SK-N-SH treated with all-trans-retinoic acid at 6 μM for 48 hours (cell line): ENCODE data around the gene CASP9.

ENCODE experiments used
- ATAC-seq: fragments of 200-7000 bp; cut with Tn5 transposase; 3 replicates; pipeline ENCODE4 v1.9.1; 2020; ENCODE audit warnings: mild to moderate bottlenecking, moderate library complexity
- ARNTL ChIP-seq: fragments of 450-650 bp; formaldehyde crosslinking; IDR thresholded peaks from 2 replicates; pipeline ENCODE4 v1.5.0; 2020; ENCODE audit warnings: low read depth, mild to moderate bottlenecking, moderate library complexity, borderline replicate concordance
- CSDC2 ChIP-seq: fragments of 250-450 bp; sonication (Bioruptor Pico); IDR thresholded peaks from 2 replicates; pipeline ENCODE4 v1.5.0; 2020; ENCODE audit warnings: mild to moderate bottlenecking, moderate library complexity
- CSRNP3 ChIP-seq: fragments of 250-450 bp; sonication (Bioruptor Pico); IDR thresholded peaks from 2 replicates; pipeline ENCODE4 v1.5.1; 2021; ENCODE audit warnings: mild to moderate bottlenecking, moderate library complexity
- ESRRG ChIP-seq: fragments of 250-450 bp; sonication (Bioruptor Pico); IDR thresholded peaks from 2 replicates; pipeline ENCODE4 v1.6.1; 2021; ENCODE audit warnings: mild to moderate bottlenecking
- GLIS3 ChIP-seq: fragments of 250-450 bp; sonication (Bioruptor Pico); IDR thresholded peaks from 2 replicates; pipeline ENCODE4 v1.5.0; 2020; ENCODE audit warnings: mild to moderate bottlenecking, moderate library complexity
- ISL1 ChIP-seq: fragments of 250-450 bp; sonication (Bioruptor Pico); IDR thresholded peaks from 2 replicates; pipeline ENCODE4 v2.1.2; 2022; ENCODE audit warnings: mild to moderate bottlenecking, moderate library complexity
- OSR1 ChIP-seq: fragments of 250-450 bp; sonication (Bioruptor Pico); IDR thresholded peaks from 2 replicates; pipeline ENCODE4 v1.8.0; 2022; ENCODE audit warnings: moderate library complexity, mild to moderate bottlenecking, inconsistent platforms
- PATZ1 ChIP-seq: fragments of 250-450 bp; sonication (Bioruptor Pico); IDR thresholded peaks from 2 replicates; pipeline ENCODE4 v1.8.0; 2020; ENCODE audit warnings: mild to moderate bottlenecking, moderate library complexity, borderline replicate concordance
- POU6F1 ChIP-seq: fragments of 250-450 bp; sonication (Bioruptor Pico); IDR thresholded peaks from 2 replicates; pipeline ENCODE4 v1.8.0; 2021; ENCODE audit warnings: low read depth, mild to moderate bottlenecking, moderate library complexity, borderline replicate concordance
- PPARA ChIP-seq: fragments of 250-450 bp; sonication (Bioruptor Pico); IDR thresholded peaks from 2 replicates; pipeline ENCODE4 v1.5.0; 2020; ENCODE audit warnings: mild to moderate bottlenecking, borderline replicate concordance
- RARB ChIP-seq: fragments of 250-450 bp; sonication (Bioruptor Pico); IDR thresholded peaks from 2 replicates; pipeline ENCODE4 v1.8.0; 2021; ENCODE audit warnings: mild to moderate bottlenecking, moderate library complexity
- SNAI2 ChIP-seq: fragments of 250-450 bp; sonication (Bioruptor Pico); IDR thresholded peaks from 2 replicates; pipeline ENCODE4 v1.5.0; 2020; ENCODE audit warnings: mild to moderate bottlenecking, moderate library complexity
- TCF4 ChIP-seq: fragments of 250-450 bp; sonication (Bioruptor Pico); IDR thresholded peaks from 2 replicates; pipeline ENCODE4 v1.8.0; 2021; ENCODE audit warnings: mild to moderate bottlenecking, moderate library complexity, borderline replicate concordance
- TOX ChIP-seq: fragments of 250-450 bp; sonication (Bioruptor Pico); IDR thresholded peaks from 2 replicates; pipeline ENCODE4 v1.8.0; 2021; ENCODE audit warnings: mild to moderate bottlenecking, moderate library complexity, borderline replicate concordance
- TSHZ2 ChIP-seq: fragments of 250-450 bp; sonication (Bioruptor Pico); IDR thresholded peaks from 2 replicates; pipeline ENCODE4 v1.5.0; 2020; ENCODE audit warnings: mild to moderate bottlenecking, moderate library complexity
- ZC3H10 ChIP-seq: fragments of 250-450 bp; sonication (Bioruptor Pico); IDR thresholded peaks from 2 replicates; pipeline ENCODE4 v1.5.1; 2021; ENCODE audit warnings: mild to moderate bottlenecking, moderate library complexity
- ZFP3 ChIP-seq: fragments of 250-450 bp; sonication (Bioruptor Pico); IDR thresholded peaks from 2 replicates; pipeline ENCODE4 v1.5.0; 2020; ENCODE audit warnings: mild to moderate bottlenecking, moderate library complexity
- ZFP30 ChIP-seq: fragments of 450-650 bp; formaldehyde crosslinking; IDR thresholded peaks from 2 replicates; pipeline ENCODE4 v1.5.0; 2022; ENCODE audit warnings: mild to moderate bottlenecking, moderate library complexity
- ZNF70 ChIP-seq: fragments of 450-650 bp; formaldehyde crosslinking; IDR thresholded peaks from 2 replicates; pipeline ENCODE4 v1.5.0; 2020; ENCODE audit warnings: mild to moderate bottlenecking, moderate library complexity

CASP9 gene

GRCh38 chr1:15446212-15446611, 77.8 kb downstream of the CASP9 start:
- no peak for ATAC-seq
- TF ChIP-seq SNAI2 (CRISPR knock-in tag) (no peak), ZNF70 (no peak), ZFP3 (CRISPR knock-in tag) (no peak), GLIS3 (CRISPR knock-in tag) (no peak), PPARA (CRISPR knock-in tag) (no peak), ZC3H10 (CRISPR knock-in tag) (no peak), ZFP30 (CRISPR knock-in tag) (no peak), POU6F1 (CRISPR knock-in tag) (no peak), TCF4 (CRISPR knock-in tag) (no peak), OSR1 (CRISPR knock-in tag) (no peak), ISL1 (CRISPR knock-in tag) (no peak), ESRRG (CRISPR knock-in tag) (no peak), RARB (CRISPR knock-in tag) (no peak)
- TF ChIP-seq, all 23 proteins: peak for 0

GRCh38 chr1:15445390-15446122, 78.5 kb downstream of the CASP9 start:
- no peak for ATAC-seq
- TF ChIP-seq OSR1 (CRISPR knock-in tag) (no peak), POU6F1 (CRISPR knock-in tag) (no peak), TSHZ2 (CRISPR knock-in tag) (no peak), TCF4 (CRISPR knock-in tag) (no peak), ZFP30 (CRISPR knock-in tag) (no peak), PATZ1 (no peak), CSRNP3 (CRISPR knock-in tag) (no peak), TOX (CRISPR knock-in tag) (no peak), PPARA (CRISPR knock-in tag) (no peak), ESRRG (CRISPR knock-in tag) (no peak), ISL1 (CRISPR knock-in tag) (no peak), ARNTL (CRISPR knock-in tag) (no peak), ZC3H10 (CRISPR knock-in tag) (no peak), GLIS3 (CRISPR knock-in tag) (no peak), SNAI2 (CRISPR knock-in tag) (no peak), CSDC2 (CRISPR knock-in tag) (no peak)
